MCF 10A (cell line): ENCODE results near the gene VCX. TPM values are rescaled to one million over a fixed set of nuclear protein-coding genes. Genes with fewer than 3 reads are reported as not detected.

Source experiments
- BruUV-seq: library from RNA; stranded (reverse); fragments of 400-500 nt; replicated peaks from 2 replicates; lab custom pipeline; 2021; lab: Mats Ljungman, UMichigan
- CTCF ChIA-PET: fragments of 300-600 bp; sonication (Branson Sonifier 250); formaldehyde crosslinking; extraction: SDS; loops from one replicate; lab custom pipeline; 2021; ENCODE audit warnings: antibody characterized with exemption, inconsistent platforms; lab: Yijun Ruan, JAX
- POLR2A ChIA-PET: fragments of 300-600, 350-650 bp; sonication (Branson Sonifier 250); formaldehyde crosslinking; extraction: SDS; loops from one replicate; lab custom pipeline; 2020; ENCODE audit warnings: antibody characterized with exemption, inconsistent platforms; lab: Yijun Ruan, JAX
- DNase-seq: peaks from one replicate; pipeline ENCODE4 v3.0.0-alpha.2; 2018; ENCODE audit not compliant: unreplicated experiment
- H3K27ac Mint-ChIP-seq: one replicate; pipeline ENCODE4 v1.8.0; 2022; ENCODE audit warnings: mild to moderate bottlenecking, low read depth, mixed read lengths; ENCODE audit not compliant: unreplicated experiment
- H3K27me3 Mint-ChIP-seq: one replicate; pipeline ENCODE4 v1.8.0; 2022; ENCODE audit warnings: mixed read lengths; ENCODE audit not compliant: insufficient read depth, unreplicated experiment
- H3K36me3 Mint-ChIP-seq: one replicate; pipeline ENCODE4 v1.8.0; 2022; ENCODE audit warnings: mild to moderate bottlenecking, moderate library complexity, mixed read lengths; ENCODE audit not compliant: insufficient read depth, unreplicated experiment
- H3K4me1 Mint-ChIP-seq: one replicate; pipeline ENCODE4 v1.8.0; 2022; ENCODE audit warnings: mixed read lengths; ENCODE audit not compliant: insufficient read depth, unreplicated experiment
- H3K4me3 Mint-ChIP-seq: one replicate; pipeline ENCODE4 v1.8.0; 2022; ENCODE audit warnings: mild to moderate bottlenecking, moderate library complexity, mixed read lengths; ENCODE audit not compliant: unreplicated experiment
- H3K9me3 Mint-ChIP-seq: one replicate; pipeline ENCODE4 v1.8.0; 2022; ENCODE audit warnings: mixed read lengths; ENCODE audit not compliant: unreplicated experiment
- CTCF ChIP-seq: fragments of 200-600 bp; IDR thresholded peaks from one replicate; pipeline ENCODE4 v1.8.0; 2022; ENCODE audit warnings: antibody characterized with exemption, mild to moderate bottlenecking; ENCODE audit not compliant: unreplicated experiment
- intact Hi-C: fragments of 100-400 bp; cut with micrococcal nuclease; formaldehyde crosslinking; loops from 2 replicates; pipeline ENCODE4 v1.14.1; 2022
- total RNA-seq: library from RNA; stranded (reverse); gene quantifications from 2 replicates; pipeline ENCODE4 v1.2.3, GENCODE V29; 2022

Gene VCX
- total RNA-seq, 1 experiment from 2014 or later = not detected

GRCh38 chrX:7828594-7828993, 14.4 kb upstream of the VCX start:
- peak; percentile 29 for TF ChIP-seq CTCF
- BruUV-seq = no TSS peak
- peaks cover 12% of the 10 kb centered on the region for H3K9me3 Mint-ChIP-seq
- H3K27me3 Mint-ChIP-seq = peaks cover 46% of the 10 kb centered on the region
- peak; percentile 13 for DNase-seq
- CTCF ChIA-PET = no interaction called here
- intact Hi-C loops = no loop called here
- H3K4me1 Mint-ChIP-seq = no peaks in the 10 kb centered on the region
- POLR2A ChIA-PET = no interaction called here
- no peaks in the 10 kb centered on the region for H3K36me3 Mint-ChIP-seq
- no peak overlapping the region for H3K27ac Mint-ChIP-seq
- H3K4me3 Mint-ChIP-seq = no peak overlapping the region

- intact Hi-C loops = no loop called here
- ChIA-PET POLR2A (no interaction called here), CTCF (no interaction called here)
- H3K4me1 Mint-ChIP-seq = no peaks in the 10 kb centered on the region
- no peaks in the 10 kb centered on the region for H3K36me3 Mint-ChIP-seq
- DNase-seq = no peak
- H3K27me3 Mint-ChIP-seq = no peaks in the 10 kb centered on the region
- BruUV-seq = no TSS peak
- H3K9me3 Mint-ChIP-seq = peaks cover 13% of the 10 kb centered on the region
- H3K4me3 Mint-ChIP-seq = no peak overlapping the region
- H3K27ac Mint-ChIP-seq = no peak overlapping the region
- no peak for TF ChIP-seq CTCF
Measured at GRCh38 chrX:7841084-7841805, 1.7 kb upstream of the VCX start.

- intact Hi-C loops = no loop called here
- Mint-ChIP-seq H3K4me3 (no peak overlapping the region), H3K9me3 (peaks cover 14% of the 10 kb centered on the region), H3K4me1 (no peaks in the 10 kb centered on the region), H3K27me3 (no peaks in the 10 kb centered on the region), H3K27ac (no peak overlapping the region), H3K36me3 (no peaks in the 10 kb centered on the region)
- ChIA-PET POLR2A (no interaction called here), CTCF (no interaction called here)
- no TSS peak for BruUV-seq
- no peak for DNase-seq
- TF ChIP-seq CTCF = no peak
Measured at GRCh38 chrX:7852166-7852565, 9.2 kb downstream of the VCX start.

- Mint-ChIP-seq H3K9me3 (no peaks in the 10 kb centered on the region), H3K27me3 (no peaks in the 10 kb centered on the region), H3K36me3 (no peaks in the 10 kb centered on the region), H3K4me1 (no peaks in the 10 kb centered on the region), H3K4me3 (no peak overlapping the region), H3K27ac (no peak overlapping the region)
- POLR2A ChIA-PET = no interaction called here
- BruUV-seq = no TSS peak
- DNase-seq = no peak
- intact Hi-C loops = no loop called here
- TF ChIP-seq CTCF = no peak
- CTCF ChIA-PET = no interaction called here
Measured at GRCh38 chrX:7872042-7872441, 29.1 kb downstream of the VCX start.
